ENCODE data around the gene ENPP3. TPM values are rescaled to one million over a fixed set of nuclear protein-coding genes. Genes with fewer than 3 reads are reported as not detected.

The ENPP3 gene
- total RNA-seq, 2 experiments from 2014 or later: 0.22 to 0.34 TPM

- no peak for TF ChIP-seq CTCF (IDR thresholded peaks at IDR 0.05)
- ATAC-seq (ENCODE audit: poor library complexity) (no peak), DNase-seq (no peak)
- CTCF ChIA-PET: no interaction called here
- Histone ChIP-seq H3K36me3 (ENCODE audit: insufficient read depth, low read length) (no peaks in the 10 kb centered on the region), H3K4me3 (ENCODE audit: low read length) (no peak overlapping the region), H3K9me3 (ENCODE audit: control insufficient read depth in 1 of 2, insufficient read depth in 1 of 2, low read length in 2 of 2) (no peaks in the 10 kb centered on the region), H3K4me1 (ENCODE audit: insufficient read depth, low read length) (no peaks in the 10 kb centered on the region), H3K27me3 (ENCODE audit: control insufficient read depth in 1 of 2, insufficient read depth in 2 of 2, low read length in 2 of 2) (no peaks in the 10 kb centered on the region), H3K27ac (ENCODE audit: low read depth in 1 of 2, low read length in 2 of 2) (no peak overlapping the region)
- no peak overlapping the region for H3K4me3 Mint-ChIP-seq
- POLR2A ChIA-PET: no interaction called here
- no peak overlapping the region for H3K27ac Mint-ChIP-seq
- H3K4me1 Mint-ChIP-seq (ENCODE audit: low read depth): no peaks in the 10 kb centered on the region
- no peaks in the 10 kb centered on the region for H3K36me3 Mint-ChIP-seq (ENCODE audit: low read depth)
- peaks cover 17% of the 10 kb centered on the region for H3K27me3 Mint-ChIP-seq
- intact Hi-C loops (cut with DNase I, micrococcal nuclease): no loop called here
- H3K9me3 Mint-ChIP-seq: no peaks in the 10 kb centered on the region
Observed at GRCh38 chr6:131787079-131787478, 150.0 kb downstream of the ENPP3 start.

- DNase-seq: no peak
- H3K27me3 Mint-ChIP-seq: peaks cover 12% of the 10 kb centered on the region
- Histone ChIP-seq H3K27me3 (ENCODE audit: control insufficient read depth in 1 of 2, insufficient read depth in 2 of 2, low read length in 2 of 2) (no peaks in the 10 kb centered on the region), H3K9me3 (ENCODE audit: control insufficient read depth in 1 of 2, insufficient read depth in 1 of 2, low read length in 2 of 2) (no peaks in the 10 kb centered on the region), H3K27ac (ENCODE audit: low read depth in 1 of 2, low read length in 2 of 2) (no peak overlapping the region), H3K4me1 (ENCODE audit: insufficient read depth, low read length) (no peaks in the 10 kb centered on the region), H3K4me3 (ENCODE audit: low read length) (no peak overlapping the region), H3K36me3 (ENCODE audit: insufficient read depth, low read length) (no peaks in the 10 kb centered on the region)
- TF ChIP-seq CTCF (IDR thresholded peaks at IDR 0.05): no peak
- POLR2A ChIA-PET: no interaction called here
- no peaks in the 10 kb centered on the region for H3K9me3 Mint-ChIP-seq
- CTCF ChIA-PET: no interaction called here
- intact Hi-C loops (cut with DNase I, micrococcal nuclease): no loop called here
- no peak for ATAC-seq (ENCODE audit: poor library complexity)
- no peaks in the 10 kb centered on the region for H3K4me1 Mint-ChIP-seq (ENCODE audit: low read depth)
- no peak overlapping the region for H3K4me3 Mint-ChIP-seq
- H3K27ac Mint-ChIP-seq: no peak overlapping the region
- no peaks in the 10 kb centered on the region for H3K36me3 Mint-ChIP-seq (ENCODE audit: low read depth)
Observed at GRCh38 chr6:131787766-131788712, 150.9 kb downstream of the ENPP3 start.

DNA sequence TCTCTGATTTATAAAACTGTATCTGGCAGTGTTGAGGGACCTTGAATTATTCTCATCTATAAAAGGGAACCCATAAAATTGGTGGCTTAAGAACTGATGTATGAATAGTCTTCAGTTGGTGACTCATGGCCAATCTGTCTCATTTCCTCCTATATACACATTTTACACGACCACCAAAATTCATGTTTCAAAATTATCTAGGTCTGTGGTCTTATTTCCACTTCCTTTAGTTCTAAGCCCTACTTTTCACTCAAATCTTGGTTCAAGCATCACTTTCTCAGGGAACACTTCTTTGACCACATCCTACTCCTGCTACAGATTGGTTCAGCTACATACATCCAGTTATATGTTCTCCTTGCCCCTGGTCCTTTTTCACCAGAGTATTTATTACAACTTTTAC, 152.1 kb downstream of the ENPP3 start:
- CTCF ChIA-PET: no interaction called here
- no peaks in the 10 kb centered on the region for H3K36me3 ChIP-seq (ENCODE audit: insufficient read depth, low read length)
- ATAC-seq (ENCODE audit: poor library complexity) (no peak), DNase-seq (peak in 1 of 14 experiments; percentile 7)
- no peak overlapping the region for H3K4me3 ChIP-seq (ENCODE audit: low read length)
- intact Hi-C loops (cut with DNase I, micrococcal nuclease): no loop called here
- H3K27me3 ChIP-seq (ENCODE audit: control insufficient read depth in 1 of 2, insufficient read depth in 2 of 2, low read length in 2 of 2): no peaks in the 10 kb centered on the region
- H3K4me1 ChIP-seq (ENCODE audit: insufficient read depth, low read length): no peaks in the 10 kb centered on the region
- no peak overlapping the region for H3K27ac ChIP-seq (ENCODE audit: low read depth in 1 of 2, low read length in 2 of 2)
- H3K9me3 ChIP-seq (ENCODE audit: control insufficient read depth in 1 of 2, insufficient read depth in 1 of 2, low read length in 2 of 2): no peaks in the 10 kb centered on the region
- POLR2A ChIA-PET: no interaction called here
- Mint-ChIP-seq H3K27me3 (peaks cover 11% of the 10 kb centered on the region), H3K4me1 (ENCODE audit: low read depth) (no peaks in the 10 kb centered on the region), H3K27ac (no peak overlapping the region), H3K4me3 (no peak overlapping the region), H3K36me3 (ENCODE audit: low read depth) (no peaks in the 10 kb centered on the region), H3K9me3 (no peaks in the 10 kb centered on the region)
- no peak for TF ChIP-seq CTCF (IDR thresholded peaks at IDR 0.05)

All from CD4-positive, alpha-beta T cell (primary cell).